Erythroblast (primary cell): ENCODE measurements around the gene NAB2.

Experiments
- GATA1 ChIP-seq: IDR thresholded peaks from 2 replicates; pipeline ENCODE4 v1.6.1; 2011; ENCODE audit warnings: low read depth, mild to moderate bottlenecking, control low read depth, low read length, moderate library complexity
- POLR2A ChIP-seq: IDR thresholded peaks from 2 replicates; pipeline ENCODE4 v1.6.1; 2011; ENCODE audit warnings: mild to moderate bottlenecking, low read length

DNA sequence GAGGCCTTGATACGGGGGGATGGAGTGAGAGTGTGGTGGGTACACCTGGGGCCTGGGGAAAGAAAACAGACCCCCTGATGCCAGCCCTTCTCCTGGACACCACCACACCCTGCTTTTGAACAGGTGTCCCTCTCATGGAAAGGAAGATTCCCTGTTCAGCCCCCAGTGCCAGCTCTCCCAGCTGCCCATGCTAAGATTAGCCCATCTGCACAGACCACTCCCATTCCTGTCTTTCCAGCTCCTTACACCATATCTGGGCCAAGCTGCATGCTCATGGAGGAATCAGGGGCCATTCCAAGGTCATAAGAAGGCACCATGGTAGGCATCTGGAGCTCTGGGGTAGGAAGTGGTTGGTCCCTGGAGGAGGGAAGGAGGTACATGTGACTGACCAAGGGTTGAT is 9.6 kb downstream of the NAB2 start:
- no peak for TF ChIP-seq POLR2A
- no peak for TF ChIP-seq GATA1
